Activated naive CD8-positive, alpha-beta T cell treated with anti-CD3 and anti-CD28 coated beads for 36 hours (primary cell): ENCODE measurements around the gene ZNF785. TPM values are rescaled to one million over a fixed set of nuclear protein-coding genes. Genes with fewer than 3 reads are reported as not detected.
"Not testable (repeated sequence)": the region's sequence is repeated elsewhere in the genome, so short reads cannot be mapped to it uniquely, and the experiment has no call there.

Experiments
- DNase-seq: peaks from one replicate; pipeline ENCODE4 v3.0.0; 2021
- H3K27ac Mint-ChIP-seq: one replicate; pipeline ENCODE4 v1.8.0; 2022; ENCODE audit warnings: mild to moderate bottlenecking, moderate library complexity, mixed read lengths
- H3K27me3 Mint-ChIP-seq: one replicate; pipeline ENCODE4 v1.8.0; 2022; ENCODE audit warnings: mild to moderate bottlenecking, mixed read lengths
- H3K36me3 Mint-ChIP-seq: one replicate; pipeline ENCODE4 v1.8.0; 2021; ENCODE audit warnings: mild to moderate bottlenecking, mixed read lengths
- H3K4me1 Mint-ChIP-seq: one replicate; pipeline ENCODE4 v1.8.0; 2021; ENCODE audit warnings: mixed read lengths
- H3K4me3 Mint-ChIP-seq: one replicate; pipeline ENCODE4 v1.8.0; 2022; ENCODE audit warnings: mild to moderate bottlenecking, moderate library complexity, mixed read lengths
- H3K9me3 Mint-ChIP-seq: one replicate; pipeline ENCODE4 v1.8.0; 2022; ENCODE audit warnings: mixed read lengths
- total RNA-seq, 2 experiments: library from RNA; stranded (reverse); gene quantifications; one replicate each; pipeline ENCODE4 v1.2.3, GENCODE V29; 2021

ZNF785 gene
- 1 to 10 TPM; 6.4 to 7.8 TPM for total RNA-seq

DNA sequence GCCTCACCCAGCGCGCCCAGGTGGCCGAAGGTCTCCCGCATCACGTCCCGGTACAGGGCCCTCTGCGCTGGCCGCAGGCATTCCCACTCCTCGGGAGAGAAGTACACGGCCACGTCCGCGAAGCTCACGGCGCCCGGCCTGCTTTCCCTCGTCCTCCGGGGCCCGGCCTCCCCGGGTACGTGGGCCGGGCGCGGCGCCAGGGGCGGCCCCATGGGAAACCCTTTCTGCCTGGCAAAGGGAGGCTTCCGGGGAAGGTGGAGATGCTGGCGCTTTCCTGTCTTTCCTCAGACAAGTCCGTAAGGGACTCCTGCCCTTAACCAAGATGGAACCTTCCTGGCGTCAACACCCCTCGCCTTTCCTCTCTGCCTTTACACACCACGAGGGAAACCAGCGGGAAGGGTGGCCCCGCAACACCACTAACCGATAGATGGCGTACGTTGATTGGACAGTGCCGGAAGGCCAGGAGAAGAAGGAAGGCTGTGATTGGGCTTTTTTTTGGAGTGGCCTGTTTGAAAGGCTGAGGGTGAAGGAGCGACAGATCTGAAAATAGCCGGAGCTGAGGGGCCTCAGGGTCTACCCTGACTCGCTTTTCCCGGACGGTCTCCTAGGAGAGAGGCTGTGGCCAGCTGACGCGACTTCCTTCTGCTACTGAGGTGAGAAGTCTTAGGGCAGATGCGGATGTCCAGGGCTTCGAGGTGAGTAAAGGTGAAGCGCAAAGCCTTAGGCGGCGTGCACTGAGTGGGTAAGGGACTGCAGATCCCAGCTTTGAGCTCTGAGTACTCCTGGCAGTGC is at the start of gene ZNF785:
Gene ZNF785, minus strand, starts transcription at position 298 of the 792 bp plus-strand sequence. Its CDS starts 86 bp downstream, at position 212.
- DNase-seq, result peak; percentile 92
- peaks cover 35% of the 10 kb centered on the region for H3K36me3 Mint-ChIP-seq
- H3K27me3 Mint-ChIP-seq, result no peaks in the 10 kb centered on the region
- H3K9me3 Mint-ChIP-seq, result no peaks in the 10 kb centered on the region
- H3K4me3 Mint-ChIP-seq, result peak within 1 kb of the TSS; percentile 90
- peak within 1 kb of the TSS; percentile 94 for H3K27ac Mint-ChIP-seq
- peaks cover 21% of the 10 kb centered on the region for H3K4me1 Mint-ChIP-seq

DNA sequence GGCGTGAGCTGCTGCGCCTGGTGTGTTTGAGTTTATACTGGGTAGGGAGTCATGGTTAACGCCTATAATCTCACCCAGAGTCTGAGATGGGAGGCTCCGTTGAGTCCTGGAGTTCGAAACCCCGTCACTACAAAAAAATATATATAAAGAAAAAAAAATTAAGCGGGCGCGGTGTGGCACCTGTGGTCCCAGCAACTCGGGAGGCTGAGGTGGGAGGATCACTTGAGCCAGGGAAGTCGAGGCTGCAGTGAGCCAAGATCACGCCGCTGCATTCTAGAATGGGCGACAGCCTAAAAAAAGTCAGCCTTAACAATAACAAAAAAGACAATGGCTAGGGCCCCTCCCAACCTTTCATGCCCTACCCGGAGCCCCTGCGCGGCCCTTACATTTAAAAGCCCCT is 48.0 kb upstream of the ZNF785 start:
- Mint-ChIP-seq H3K27ac (peak overlapping the region; percentile 93), H3K4me3 (peak overlapping the region; percentile 92), H3K9me3 (no peaks in the 10 kb centered on the region), H3K27me3 (no peaks in the 10 kb centered on the region), H3K4me1 (peaks cover 13% of the 10 kb centered on the region), H3K36me3 (peaks cover 13% of the 10 kb centered on the region)
- no peak for DNase-seq

DNA sequence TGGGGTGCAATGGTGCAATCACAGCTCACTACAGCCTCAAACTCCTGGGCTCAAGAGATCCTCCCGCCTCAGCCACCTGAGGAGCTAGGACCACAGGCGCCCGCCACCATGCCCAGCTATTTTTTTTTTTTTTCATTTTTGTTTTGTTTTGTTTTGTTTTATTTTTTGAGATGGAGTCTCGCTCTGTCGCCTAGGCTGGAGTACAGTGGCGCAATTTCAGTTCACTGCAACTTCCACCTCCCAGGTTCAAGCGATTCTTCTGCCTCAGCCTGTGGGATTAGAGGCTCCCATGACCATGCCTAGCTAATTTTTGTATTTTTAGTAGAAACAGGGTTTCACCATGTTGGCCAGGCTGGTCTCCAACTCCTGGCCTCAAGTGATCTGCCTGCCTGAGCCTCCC is 47.0 kb upstream of the ZNF785 start:
- not testable (repeated sequence) for H3K4me3 Mint-ChIP-seq, DNase-seq

DNA sequence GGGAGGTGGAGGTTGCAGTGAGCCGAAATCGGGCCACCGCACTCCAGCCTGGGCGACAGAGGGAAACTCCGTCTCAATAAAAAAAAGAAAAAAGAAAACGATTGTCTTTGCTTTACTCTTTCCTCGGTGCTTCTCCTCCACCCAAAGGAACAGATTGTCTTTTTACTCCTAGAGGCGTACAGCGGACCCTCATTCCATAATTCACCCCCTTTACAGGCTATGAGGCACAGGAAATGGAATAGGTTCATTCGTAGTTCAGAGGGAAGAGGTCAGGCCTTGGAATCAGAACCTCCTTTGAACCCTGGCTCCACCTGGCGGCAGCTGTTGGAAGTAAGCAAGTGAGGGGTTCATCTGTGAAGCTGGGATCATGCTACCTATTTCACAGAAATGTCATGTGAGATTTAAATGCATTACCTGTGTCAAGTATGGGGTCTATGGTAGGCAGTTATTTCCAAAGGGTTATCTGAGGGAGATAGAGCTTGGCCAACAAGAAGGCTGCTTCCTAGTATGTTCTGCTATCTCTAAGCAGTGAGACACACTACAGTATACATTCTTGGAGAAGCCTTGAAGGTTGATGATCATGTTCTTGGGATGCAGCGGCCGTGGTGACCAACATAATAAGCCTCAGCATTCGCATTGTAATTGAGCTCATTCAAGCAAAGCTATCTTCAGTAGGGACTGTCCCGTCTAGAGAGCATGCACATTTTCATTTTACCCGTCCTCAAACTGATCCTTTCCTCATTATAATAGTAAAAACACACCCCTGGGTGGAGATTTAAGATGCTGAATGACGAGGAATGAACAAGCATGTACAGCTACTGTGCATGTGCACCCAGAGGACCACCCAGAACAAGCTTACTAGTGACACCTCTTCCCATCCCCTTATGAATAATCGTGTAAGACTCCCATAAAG is 43.4 kb upstream of the ZNF785 start:
- Mint-ChIP-seq H3K27me3 (no peaks in the 10 kb centered on the region), H3K4me1 (peaks cover 9% of the 10 kb centered on the region), H3K27ac (peak overlapping the region; percentile 76), H3K36me3 (peaks cover 1% of the 10 kb centered on the region), H3K4me3 (peak overlapping the region; percentile 54), H3K9me3 (no peaks in the 10 kb centered on the region)
- peak; percentile 84 for DNase-seq

More for the DNA sequence above, 47.0 kb upstream of the ZNF785 start:
- not testable (repeated sequence) for H3K27ac Mint-ChIP-seq, H3K27me3 Mint-ChIP-seq, H3K9me3 Mint-ChIP-seq
- H3K36me3 Mint-ChIP-seq, result peaks cover 13% of the 10 kb centered on the region
- peaks cover 16% of the 10 kb centered on the region for H3K4me1 Mint-ChIP-seq

DNA sequence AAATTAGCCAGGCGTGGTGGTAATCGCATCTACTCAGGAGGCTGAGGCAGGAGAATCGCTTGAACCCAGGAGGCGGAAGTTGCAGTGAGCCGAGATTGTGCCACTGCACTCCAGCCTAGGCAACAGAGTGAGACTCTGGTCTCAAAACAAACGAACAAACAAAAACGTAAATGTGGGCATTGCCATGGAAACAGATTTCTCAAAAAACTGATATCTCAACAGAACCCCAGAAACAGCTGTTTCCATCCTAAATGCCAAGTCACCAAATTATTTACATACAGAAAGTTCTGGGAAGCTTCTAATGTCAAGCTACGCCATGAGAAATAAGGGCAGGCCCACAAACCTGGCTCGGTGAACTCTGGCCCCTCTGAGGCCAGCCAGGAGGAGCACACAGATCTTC is 40.7 kb upstream of the ZNF785 start:
- H3K4me3 Mint-ChIP-seq, result no peak overlapping the region
- peaks cover 5% of the 10 kb centered on the region for H3K27me3 Mint-ChIP-seq
- no peaks in the 10 kb centered on the region for H3K9me3 Mint-ChIP-seq
- no peak overlapping the region for H3K27ac Mint-ChIP-seq
- peaks cover 9% of the 10 kb centered on the region for H3K4me1 Mint-ChIP-seq
- no peak for DNase-seq
- no peaks in the 10 kb centered on the region for H3K36me3 Mint-ChIP-seq

DNA sequence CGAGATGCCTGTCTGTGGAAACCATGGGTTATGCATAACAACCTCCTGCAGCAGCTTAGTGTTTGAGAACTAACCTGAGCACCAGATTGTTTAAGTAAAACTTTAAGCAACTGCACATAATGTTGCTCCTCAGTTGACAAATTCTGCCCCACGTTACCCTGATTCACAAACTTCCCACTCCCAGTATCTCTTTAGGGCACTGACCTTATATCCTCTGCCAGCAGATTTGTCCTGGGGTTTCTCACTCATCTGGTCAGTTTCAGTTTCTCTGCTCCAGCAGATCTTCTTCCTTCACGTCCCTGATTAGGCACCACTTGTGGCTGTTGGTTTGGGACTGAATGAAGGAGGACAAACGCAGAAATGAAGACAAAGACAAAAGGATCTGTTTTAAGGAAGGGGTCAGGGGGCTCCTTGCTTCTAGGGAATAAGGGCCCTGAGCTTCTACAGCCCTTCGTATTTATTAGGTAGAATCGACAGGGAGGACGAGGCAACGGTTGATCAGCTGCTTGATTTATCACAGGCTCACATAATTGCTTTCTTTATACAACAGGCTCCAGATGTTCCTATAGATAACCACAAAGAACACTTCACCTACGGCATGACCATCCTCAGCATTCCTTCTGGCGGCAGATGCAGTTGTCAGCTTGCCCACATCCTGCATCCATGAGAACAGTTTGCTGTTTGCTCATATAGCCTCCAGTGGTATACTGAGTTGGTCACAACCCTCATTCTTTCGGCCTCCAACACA is 38.2 kb upstream of the ZNF785 start:
- Mint-ChIP-seq H3K36me3 (no peaks in the 10 kb centered on the region), H3K9me3 (no peaks in the 10 kb centered on the region), H3K27ac (no peak overlapping the region), H3K4me3 (no peak overlapping the region), H3K27me3 (peaks cover 5% of the 10 kb centered on the region), H3K4me1 (peaks cover 5% of the 10 kb centered on the region)
- no peak for DNase-seq

DNA sequence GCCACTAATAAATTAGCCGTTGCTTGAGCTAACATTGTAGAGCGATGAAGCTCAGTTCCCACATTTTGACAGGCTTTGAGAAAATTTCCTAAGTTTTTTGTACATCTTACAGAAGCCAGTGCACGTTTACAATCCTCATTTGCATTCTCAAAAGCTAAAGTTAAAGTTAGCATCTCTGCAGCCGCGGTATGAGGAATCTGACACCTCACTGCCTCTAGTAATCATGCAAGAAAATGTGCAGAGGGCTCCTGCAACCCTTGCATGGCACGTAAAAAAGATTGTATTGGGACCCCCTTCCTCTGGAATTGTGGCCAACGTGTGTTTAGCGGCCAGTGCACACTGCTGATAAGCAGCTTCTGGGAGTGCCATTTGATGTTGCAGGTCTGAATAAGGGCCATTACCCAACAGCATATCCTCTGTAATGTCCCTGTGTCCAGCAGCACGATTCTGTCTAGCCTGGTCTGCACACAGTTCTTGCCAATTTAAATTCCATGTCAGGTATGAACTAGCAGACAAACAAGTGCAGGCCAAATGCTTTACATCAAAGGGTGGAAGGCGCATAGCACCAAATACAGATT is 37.0 kb upstream of the ZNF785 start:
- Mint-ChIP-seq H3K27me3 (peaks cover 5% of the 10 kb centered on the region), H3K36me3 (no peaks in the 10 kb centered on the region), H3K9me3 (no peaks in the 10 kb centered on the region), H3K4me3 (no peak overlapping the region), H3K4me1 (peaks cover 3% of the 10 kb centered on the region), H3K27ac (no peak overlapping the region)
- no peak for DNase-seq

DNA sequence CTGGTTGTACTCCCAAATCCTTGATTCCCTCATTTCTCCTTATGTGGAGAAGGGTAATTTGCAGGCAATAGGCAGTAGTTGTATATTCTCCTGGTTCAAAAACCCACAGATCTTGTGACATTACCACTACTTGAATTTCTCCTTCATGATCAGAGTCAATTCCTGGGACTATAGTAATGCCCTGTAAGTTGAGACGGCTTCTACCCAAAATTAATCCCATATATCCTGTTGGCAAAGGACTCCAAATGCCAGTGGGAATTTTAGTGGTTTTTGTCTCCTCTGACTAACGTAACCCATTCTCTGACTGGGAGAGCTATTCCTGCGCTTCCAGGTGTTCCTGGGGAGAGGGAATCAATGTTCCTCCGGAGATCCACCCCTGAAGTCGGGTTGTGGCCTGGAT is 36.3 kb upstream of the ZNF785 start:
- H3K4me1 Mint-ChIP-seq, result peaks cover 3% of the 10 kb centered on the region
- H3K9me3 Mint-ChIP-seq, result no peaks in the 10 kb centered on the region
- H3K36me3 Mint-ChIP-seq, result no peaks in the 10 kb centered on the region
- H3K4me3 Mint-ChIP-seq, result no peak overlapping the region
- H3K27ac Mint-ChIP-seq, result no peak overlapping the region
- no peak for DNase-seq
- peaks cover 5% of the 10 kb centered on the region for H3K27me3 Mint-ChIP-seq

DNA sequence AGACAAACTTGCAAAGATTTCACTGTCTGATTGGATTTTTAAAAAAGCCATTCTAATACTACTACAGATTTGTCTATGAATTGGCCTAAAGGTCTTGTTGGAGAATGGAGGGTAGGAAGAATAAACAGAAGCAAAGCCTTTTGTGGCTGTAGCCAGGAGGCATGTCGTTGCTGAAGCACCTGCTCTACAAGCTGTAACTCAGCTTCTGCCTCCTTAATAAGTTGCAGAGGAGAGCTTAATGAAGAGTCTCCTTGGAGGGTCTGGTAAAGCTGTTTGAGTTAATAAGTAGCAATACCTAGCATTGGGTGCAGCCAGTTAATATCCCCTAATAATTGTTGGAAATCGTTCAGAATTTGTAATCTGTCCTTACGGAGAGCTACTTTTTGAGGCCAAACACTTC is 34.7 kb upstream of the ZNF785 start:
- Mint-ChIP-seq H3K9me3 (no peaks in the 10 kb centered on the region), H3K4me3 (no peak overlapping the region), H3K27me3 (peaks cover 5% of the 10 kb centered on the region), H3K27ac (no peak overlapping the region), H3K36me3 (no peaks in the 10 kb centered on the region), H3K4me1 (peaks cover 3% of the 10 kb centered on the region)
- no peak for DNase-seq

DNA sequence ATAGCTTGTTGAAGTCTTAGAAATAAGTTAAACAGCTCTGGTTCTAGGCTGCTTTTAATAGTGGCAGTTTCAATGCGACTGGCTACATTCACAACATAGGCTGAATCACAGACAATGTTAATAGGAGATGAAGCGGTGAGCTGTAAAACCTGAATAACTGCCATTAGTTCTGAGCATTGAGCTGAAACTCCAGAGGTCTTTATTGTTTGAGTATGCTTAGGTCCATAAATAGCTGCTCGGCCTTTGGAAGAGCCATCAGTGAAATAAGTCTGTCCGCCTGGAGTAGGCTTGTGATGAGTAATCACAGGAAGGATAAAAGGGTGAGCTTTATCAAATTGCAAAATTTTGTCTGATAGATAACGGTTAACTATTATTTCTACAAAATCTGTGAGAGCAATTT is 34.1 kb upstream of the ZNF785 start:
- peaks cover 3% of the 10 kb centered on the region for H3K4me1 Mint-ChIP-seq
- H3K4me3 Mint-ChIP-seq, result no peak overlapping the region
- no peaks in the 10 kb centered on the region for H3K36me3 Mint-ChIP-seq
- no peak overlapping the region for H3K27ac Mint-ChIP-seq
- no peaks in the 10 kb centered on the region for H3K9me3 Mint-ChIP-seq
- no peak for DNase-seq
- H3K27me3 Mint-ChIP-seq, result peaks cover 5% of the 10 kb centered on the region

DNA sequence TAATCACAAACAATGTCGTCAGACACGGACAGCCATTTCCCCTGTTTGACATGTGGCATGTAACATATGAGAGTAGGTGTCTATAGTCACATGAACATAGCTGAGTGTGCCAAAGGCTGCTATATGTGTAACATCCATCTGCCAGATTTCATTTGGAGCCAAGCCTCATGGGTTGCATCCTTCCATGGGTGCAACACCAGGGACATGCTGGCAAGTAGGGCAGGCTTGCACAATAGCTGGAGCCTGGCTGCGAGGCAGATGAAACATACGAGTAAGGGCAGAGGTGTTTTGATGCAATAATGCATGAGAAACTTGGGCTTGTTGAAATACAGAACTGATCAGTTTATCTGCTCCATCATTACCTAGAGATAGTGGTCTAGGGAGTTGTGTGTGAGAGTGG is 33.7 kb upstream of the ZNF785 start:
- Mint-ChIP-seq H3K9me3 (no peaks in the 10 kb centered on the region), H3K4me3 (no peak overlapping the region), H3K27ac (no peak overlapping the region), H3K36me3 (no peaks in the 10 kb centered on the region), H3K27me3 (peaks cover 5% of the 10 kb centered on the region), H3K4me1 (peaks cover 3% of the 10 kb centered on the region)
- DNase-seq, result no peak

DNA sequence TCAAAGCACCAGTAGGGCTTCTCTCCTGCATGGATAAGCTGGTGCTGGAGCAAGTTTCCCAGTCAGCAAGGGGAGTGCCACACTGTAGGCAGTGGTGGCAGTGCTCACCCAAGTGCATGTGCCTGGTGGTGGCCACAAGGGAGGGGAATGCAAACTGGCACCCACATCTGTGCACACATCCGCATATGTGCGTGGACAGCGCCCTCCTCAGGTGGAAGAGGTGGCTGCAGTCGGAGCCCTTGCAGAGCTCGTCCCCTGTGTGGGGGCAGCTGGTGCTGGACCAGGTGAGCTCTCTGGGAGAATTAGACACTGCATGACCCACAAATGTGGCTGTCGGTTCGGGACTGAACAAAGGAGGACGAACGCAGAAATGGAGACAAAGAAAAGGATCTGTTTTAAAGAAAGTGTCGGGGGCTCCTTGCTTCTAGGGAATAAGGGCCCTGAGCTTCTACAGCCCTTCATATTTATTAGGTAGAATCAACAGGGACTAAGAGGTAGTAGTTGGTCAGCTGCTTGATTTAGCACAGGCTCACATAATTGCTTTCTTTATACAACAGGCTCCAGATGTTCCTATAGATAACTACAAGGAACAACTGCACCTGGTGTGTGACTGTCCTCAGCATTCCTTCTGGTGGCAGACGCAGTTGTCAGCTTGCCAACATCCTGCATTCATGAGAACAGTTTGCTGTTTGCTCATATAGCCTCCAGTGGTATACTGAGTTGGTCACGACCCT is 30.0 kb upstream of the ZNF785 start:
- H3K9me3 Mint-ChIP-seq, result no peaks in the 10 kb centered on the region
- DNase-seq, result peak; percentile 77
- no peak overlapping the region for H3K27ac Mint-ChIP-seq
- H3K4me1 Mint-ChIP-seq, result peaks cover 7% of the 10 kb centered on the region
- no peaks in the 10 kb centered on the region for H3K36me3 Mint-ChIP-seq
- no peaks in the 10 kb centered on the region for H3K27me3 Mint-ChIP-seq
- H3K4me3 Mint-ChIP-seq, result no peak overlapping the region

DNA sequence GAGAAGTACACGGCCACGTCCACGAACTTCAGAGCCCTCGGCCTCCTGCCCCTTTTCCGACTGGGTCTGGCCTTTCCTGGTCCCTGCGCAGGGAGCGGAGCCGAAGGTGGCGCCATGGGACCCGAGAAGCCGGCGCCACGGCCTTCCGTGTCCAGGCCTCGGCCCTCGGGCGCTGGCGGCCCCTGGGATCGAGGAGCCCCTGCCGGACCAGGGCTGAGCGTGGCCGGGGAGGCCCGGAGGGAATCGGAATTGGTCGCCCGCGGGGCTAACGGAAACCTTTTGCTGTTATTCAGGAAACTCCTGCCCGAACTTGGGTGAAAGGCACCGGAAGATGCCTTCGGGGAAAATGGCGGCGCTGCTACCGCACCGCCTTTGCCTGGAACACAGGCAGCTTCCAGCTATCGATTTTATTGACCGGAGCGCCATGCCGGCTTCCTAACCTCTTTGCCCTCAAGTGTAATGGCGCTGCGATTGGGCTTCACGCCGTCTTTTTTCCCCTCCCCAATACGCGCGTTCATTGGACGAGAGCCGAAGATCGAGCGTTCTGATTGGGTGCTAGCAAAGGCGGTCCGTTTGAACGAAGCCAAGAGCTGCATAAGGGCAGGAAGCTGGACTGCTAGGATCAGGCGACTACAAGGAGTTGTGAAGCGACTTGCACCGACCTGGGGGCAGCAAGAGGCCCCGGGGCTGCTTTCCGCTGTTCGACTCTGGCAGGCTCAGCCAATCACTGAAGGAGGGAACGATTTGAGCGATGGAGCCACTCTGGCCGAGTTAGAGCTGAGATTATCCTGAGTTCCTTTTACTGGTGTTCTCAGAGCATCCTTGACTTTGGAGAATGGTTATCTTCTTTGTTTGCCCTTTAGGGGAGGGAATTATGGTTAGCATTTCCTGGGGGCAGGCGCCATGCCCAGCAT is 24.7 kb upstream of the ZNF785 start, which contains the start of gene ZNF689:
Gene ZNF689, minus strand, starts transcription at position 464 of the 914 bp plus-strand sequence. Its CDS starts 348 bp downstream, at position 116.
- Mint-ChIP-seq H3K27ac (peak within 1 kb of the TSS; percentile 94), H3K4me3 (peak within 1 kb of the TSS; percentile 91), H3K27me3 (no peaks in the 10 kb centered on the region), H3K4me1 (peaks cover 17% of the 10 kb centered on the region), H3K36me3 (peaks cover 16% of the 10 kb centered on the region), H3K9me3 (no peaks in the 10 kb centered on the region)
- DNase-seq, result peak; percentile 92
